Transverse colon (tissue), 4 donors: ENCODE results near the gene PTPN4.

ENCODE experiments used
- EP300 ChIP-seq: sonication (generic); formaldehyde crosslinking; IDR thresholded peaks from one replicate; pipeline ENCODE4 v1.6.1; 2017; ENCODE audit warnings: antibody characterized with exemption, low read depth
- POLR2A ChIP-seq: fragments of 450-650 bp; IDR thresholded peaks from one replicate; pipeline ENCODE4 v1.6.1; 2016; ENCODE audit warnings: antibody characterized with exemption, mild to moderate bottlenecking, moderate library complexity
- POLR2AphosphoS5 ChIP-seq, 3 donors: sonication (generic); formaldehyde crosslinking; IDR thresholded peaks; one replicate each; pipeline ENCODE4 v1.6.1; 2016; ENCODE audit warnings: antibody characterized with exemption in 3 of 3
- TF ChIP-seq, protein P1 (sequence below), 5 experiments: fragments of 200-600 bp in 3 of 5; fragments of 450-650 bp in 2 of 5; sonication (generic) in 3 of 5; IDR thresholded peaks; 1 replicate in 2 of 5; 2 replicates in 3 of 5; pipeline ENCODE4 v1.5.1; 2016 to 2017; ENCODE audit warnings: antibody characterized with exemption in 5 of 5, inconsistent platforms in 3 of 5, mild to moderate bottlenecking in 2 of 5, moderate library complexity in 1 of 5

DNA sequence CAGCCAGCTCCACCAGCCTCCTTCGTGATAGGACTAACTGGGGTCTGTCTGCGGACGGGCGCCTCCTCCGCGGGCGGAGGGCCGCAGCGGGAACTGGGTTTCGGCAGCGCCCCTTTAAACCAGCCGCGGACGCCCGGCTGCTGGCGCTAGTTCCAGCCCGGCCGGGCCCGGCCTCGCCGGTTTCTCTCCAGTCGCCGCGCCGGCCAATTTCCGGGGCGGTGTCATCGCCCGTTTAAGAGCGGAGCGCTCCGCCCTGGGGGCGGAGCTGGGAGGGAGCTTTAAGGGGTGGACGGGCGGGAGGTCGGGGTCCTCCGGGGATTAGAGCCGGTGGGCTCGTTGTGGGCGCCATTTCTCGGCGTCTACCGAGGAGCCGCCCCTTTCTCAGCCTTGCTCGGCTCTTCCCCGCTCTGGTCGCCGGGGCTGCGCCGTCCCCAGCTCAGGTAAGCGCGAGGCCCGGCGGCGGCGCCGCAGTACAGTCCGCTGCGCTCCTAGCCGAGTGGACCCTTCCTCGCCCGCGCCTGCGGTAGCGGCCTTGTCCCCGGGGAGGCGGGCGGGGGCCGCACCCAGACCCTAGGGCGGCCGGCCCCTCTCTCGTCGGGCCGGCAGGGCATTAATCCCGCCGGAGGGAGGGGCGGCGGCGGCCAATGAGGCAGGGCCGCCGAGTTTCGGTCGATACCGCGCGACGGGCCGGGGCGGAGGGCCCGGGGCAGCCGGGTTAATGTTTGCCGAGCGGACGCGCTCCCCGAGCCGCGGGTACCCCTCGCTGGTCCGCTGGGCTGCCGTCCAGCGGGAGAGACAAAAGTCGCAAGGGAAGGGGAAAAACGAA, 253.3 kb downstream of the PTPN4 start, which contains the start of gene EPB41L5:
- TF ChIP-seq, protein P1, sequence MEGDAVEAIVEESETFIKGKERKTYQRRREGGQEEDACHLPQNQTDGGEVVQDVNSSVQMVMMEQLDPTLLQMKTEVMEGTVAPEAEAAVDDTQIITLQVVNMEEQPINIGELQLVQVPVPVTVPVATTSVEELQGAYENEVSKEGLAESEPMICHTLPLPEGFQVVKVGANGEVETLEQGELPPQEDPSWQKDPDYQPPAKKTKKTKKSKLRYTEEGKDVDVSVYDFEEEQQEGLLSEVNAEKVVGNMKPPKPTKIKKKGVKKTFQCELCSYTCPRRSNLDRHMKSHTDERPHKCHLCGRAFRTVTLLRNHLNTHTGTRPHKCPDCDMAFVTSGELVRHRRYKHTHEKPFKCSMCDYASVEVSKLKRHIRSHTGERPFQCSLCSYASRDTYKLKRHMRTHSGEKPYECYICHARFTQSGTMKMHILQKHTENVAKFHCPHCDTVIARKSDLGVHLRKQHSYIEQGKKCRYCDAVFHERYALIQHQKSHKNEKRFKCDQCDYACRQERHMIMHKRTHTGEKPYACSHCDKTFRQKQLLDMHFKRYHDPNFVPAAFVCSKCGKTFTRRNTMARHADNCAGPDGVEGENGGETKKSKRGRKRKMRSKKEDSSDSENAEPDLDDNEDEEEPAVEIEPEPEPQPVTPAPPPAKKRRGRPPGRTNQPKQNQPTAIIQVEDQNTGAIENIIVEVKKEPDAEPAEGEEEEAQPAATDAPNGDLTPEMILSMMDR (IDR thresholded peaks at IDR 0.05), result peak in 1 of 5 experiments; percentile 9
- TF ChIP-seq POLR2A, result peak; percentile 72
- no peak for TF ChIP-seq EP300
- peak; percentile 55 to 73 (median 60) for TF ChIP-seq POLR2AphosphoS5 (IDR thresholded peaks at IDR 0.05)
